Keratinocyte (primary cell): ENCODE results near the gene CCDC137. TPM values are rescaled to one million over a fixed set of nuclear protein-coding genes. Genes with fewer than 3 reads are reported as not detected.

Experiments used
- DNase-seq: peaks from one replicate; pipeline ENCODE4 v3.0.0-alpha.2; 2011; ENCODE audit warnings: low read depth, missing footprints, low spot score
- FAIRE-seq: peaks from 2 replicates; lab custom pipeline; 2011; peaks lifted over from hg19 to GRCh38; lab: Jason Lieb, UNC
- H2AFZ ChIP-seq: 2 replicates; pipeline ENCODE4 v1.6.0; 2012; ENCODE audit warnings: low read length, control low read depth, inconsistent platforms; ENCODE audit not compliant: control insufficient read depth
- H3K27ac ChIP-seq: 2 replicates; pipeline ENCODE4 v1.5.1; 2011; ENCODE audit warnings: low read length; ENCODE audit not compliant: control insufficient read depth, insufficient read depth
- H3K27me3 ChIP-seq: 3 replicates; pipeline ENCODE4 v1.6.0; 2011; ENCODE audit warnings: low read length; ENCODE audit not compliant: control insufficient read depth, insufficient read depth; ENCODE audit errors: extremely low read depth
- H3K36me3 ChIP-seq, 2 experiments: 2 replicates in 1 of 2; 3 replicates in 1 of 2; pipeline ENCODE4 v1.5.1; 2011; ENCODE audit warnings: low read length in 2 of 2, mild to moderate bottlenecking in 1 of 2; ENCODE audit not compliant: control insufficient read depth in 2 of 2, insufficient read depth in 2 of 2; ENCODE audit errors: extremely low read depth in 1 of 2
- H3K4me1 ChIP-seq: 3 replicates; pipeline ENCODE4 v1.5.1; 2011; ENCODE audit warnings: low read length; ENCODE audit not compliant: control insufficient read depth, insufficient read depth; ENCODE audit errors: extremely low read depth
- H3K4me2 ChIP-seq: 3 replicates; pipeline ENCODE4 v1.6.0; 2011; ENCODE audit warnings: low read depth, low read length; ENCODE audit not compliant: control insufficient read depth, insufficient read depth; ENCODE audit errors: extremely low read depth
- H3K4me3 ChIP-seq, 3 experiments: fragments of 200-600 bp in 1 of 3; sonication (generic) in 1 of 3; 2 replicates in 2 of 3; 3 replicates in 1 of 3; pipeline ENCODE4 v1.5.1; 2011 to 2016; ENCODE audit warnings: low read length in 3 of 3, mild to moderate bottlenecking in 3 of 3, control low read depth in 2 of 3, inconsistent platforms in 1 of 3, low read depth in 1 of 3, mixed read lengths in 1 of 3, mixed run types in 1 of 3, moderate library complexity in 1 of 3; ENCODE audit not compliant: control insufficient read depth in 2 of 3, insufficient read depth in 2 of 3; ENCODE audit errors: extremely low read depth in 1 of 3
- H3K79me2 ChIP-seq: 2 replicates; pipeline ENCODE4 v1.6.0; 2012; ENCODE audit warnings: low read length; ENCODE audit not compliant: control insufficient read depth, insufficient read depth
- H3K9ac ChIP-seq: 3 replicates; pipeline ENCODE4 v1.6.0; 2011; ENCODE audit warnings: low read length; ENCODE audit not compliant: control insufficient read depth, insufficient read depth; ENCODE audit errors: extremely low read depth
- H3K9me1 ChIP-seq: 3 replicates; pipeline ENCODE4 v1.6.0; 2011; ENCODE audit warnings: low read length; ENCODE audit not compliant: control insufficient read depth, insufficient read depth; ENCODE audit errors: extremely low read depth
- H3K9me3 ChIP-seq: 2 replicates; pipeline ENCODE4 v1.5.1; 2012; ENCODE audit warnings: low read depth, low read length; ENCODE audit not compliant: control insufficient read depth
- H4K20me1 ChIP-seq: 3 replicates; pipeline ENCODE4 v1.6.0; 2011; ENCODE audit warnings: low read length; ENCODE audit not compliant: control insufficient read depth, insufficient read depth; ENCODE audit errors: extremely low read depth
- EZH2 ChIP-seq: IDR thresholded peaks from one replicate; pipeline ENCODE4 v1.6.1; 2012; ENCODE audit warnings: inconsistent platforms, mild to moderate bottlenecking, low read length, moderate library complexity
- dilution Hi-C: fragments of 300-500 bp; cut with MboI; formaldehyde crosslinking; loops from one replicate; pipeline ENCODE4 v1.7.0; 2020; ENCODE audit warnings: low sequenced_read_pairs; ENCODE audit not compliant: extremely low pct_ligation_motif_present
- polyA plus RNA-seq, 5 experiments: library from polyadenylated mRNA; depleted of rRNA in 3 of 5; stranded (reverse) in 3 of 5; stranded (forward) in 1 of 5; unstranded in 1 of 5; fragments of >200 nt; gene quantifications; 1 replicate in 1 of 5; 2 replicates in 3 of 5; 3 replicates in 1 of 5; pipeline versions ENCODE4 v1.2.1 to v1.2.3, GENCODE V29; 2011 to 2012; ENCODE audit warnings: missing spikeins in 2 of 5, low read depth in 1 of 5, low replicate concordance in 1 of 5
- TF ChIP-seq, protein P1 (sequence below), 3 experiments: IDR thresholded peaks in 1 of 3; conservative IDR thresholded peaks in 1 of 3; optimal IDR thresholded peaks in 1 of 3; 2 replicates in 2 of 3; 3 replicates in 1 of 3; pipeline versions ENCODE3 to v1.5.1; 2011; ENCODE audit warnings: low read length in 3 of 3, mild to moderate bottlenecking in 3 of 3, moderate library complexity in 2 of 3, control low read depth in 1 of 3, inconsistent platforms in 1 of 3; ENCODE audit not compliant: insufficient read depth in 2 of 3; ENCODE audit errors: extremely low read depth in 1 of 3

Gene CCDC137
- polyA plus RNA-seq, 1 donor (not counting 4 experiments of a cell fraction or from before 2014, with no cell fraction given), result 15.4 TPM

DNA sequence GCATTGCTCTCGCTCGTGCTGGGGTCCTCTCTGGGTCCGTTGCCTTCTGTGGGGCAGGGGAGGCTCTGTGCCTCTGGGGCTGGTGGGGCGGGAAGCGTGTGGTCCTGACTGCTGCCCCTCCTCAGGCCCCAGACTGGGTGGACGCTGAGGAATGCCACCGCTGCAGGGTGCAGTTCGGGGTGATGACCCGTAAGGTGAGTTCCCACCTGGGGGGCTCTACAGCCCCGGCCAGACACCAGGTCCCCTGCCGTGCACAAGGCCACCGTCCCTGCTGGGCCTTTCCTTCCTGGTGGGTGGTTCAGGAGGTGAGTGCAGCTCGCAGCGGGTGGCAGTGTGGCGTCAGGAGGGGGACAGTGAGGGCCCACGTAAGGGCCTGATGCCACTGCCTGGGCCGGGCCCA lies 24.0 kb downstream of the CCDC137 start:
- peaks cover 73% of the 10 kb centered on the region for H3K79me2 ChIP-seq

DNA sequence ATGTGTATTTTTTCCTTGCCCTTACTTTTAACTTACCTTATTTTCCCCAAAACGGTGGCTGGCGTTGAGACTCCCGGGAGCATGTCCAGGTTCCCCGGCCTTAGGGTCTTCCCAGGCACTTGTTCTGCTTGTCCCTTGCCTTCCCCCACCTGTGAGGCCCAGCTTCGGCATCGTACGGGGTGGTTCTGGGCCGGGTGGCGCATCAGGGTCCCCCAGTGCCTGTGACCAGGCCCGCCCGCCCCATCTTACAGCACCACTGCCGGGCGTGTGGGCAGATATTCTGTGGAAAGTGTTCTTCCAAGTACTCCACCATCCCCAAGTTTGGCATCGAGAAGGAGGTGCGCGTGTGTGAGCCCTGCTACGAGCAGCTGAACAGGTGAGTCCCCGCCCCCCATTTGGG lies 24.7 kb downstream of the CCDC137 start:
- H4K20me1 ChIP-seq, result peaks cover 14% of the 10 kb centered on the region
- DNase-seq (no peak), FAIRE-seq (no peak)
- no peak overlapping the region for H3K4me2 ChIP-seq
- dilution Hi-C loops, result no loop called here
- no peak overlapping the region for H3K9ac ChIP-seq
- H3K4me1 ChIP-seq, result peaks cover 9% of the 10 kb centered on the region
- no peaks in the 10 kb centered on the region for H3K9me3 ChIP-seq
- no peak overlapping the region for H3K4me3 ChIP-seq
- H3K27ac ChIP-seq, result no peak overlapping the region
- H3K36me3 ChIP-seq, result peaks cover 63 to 78% of the 10 kb centered on the region in 2 experiments
- no peak for TF ChIP-seq EZH2
- TF ChIP-seq, protein P1, sequence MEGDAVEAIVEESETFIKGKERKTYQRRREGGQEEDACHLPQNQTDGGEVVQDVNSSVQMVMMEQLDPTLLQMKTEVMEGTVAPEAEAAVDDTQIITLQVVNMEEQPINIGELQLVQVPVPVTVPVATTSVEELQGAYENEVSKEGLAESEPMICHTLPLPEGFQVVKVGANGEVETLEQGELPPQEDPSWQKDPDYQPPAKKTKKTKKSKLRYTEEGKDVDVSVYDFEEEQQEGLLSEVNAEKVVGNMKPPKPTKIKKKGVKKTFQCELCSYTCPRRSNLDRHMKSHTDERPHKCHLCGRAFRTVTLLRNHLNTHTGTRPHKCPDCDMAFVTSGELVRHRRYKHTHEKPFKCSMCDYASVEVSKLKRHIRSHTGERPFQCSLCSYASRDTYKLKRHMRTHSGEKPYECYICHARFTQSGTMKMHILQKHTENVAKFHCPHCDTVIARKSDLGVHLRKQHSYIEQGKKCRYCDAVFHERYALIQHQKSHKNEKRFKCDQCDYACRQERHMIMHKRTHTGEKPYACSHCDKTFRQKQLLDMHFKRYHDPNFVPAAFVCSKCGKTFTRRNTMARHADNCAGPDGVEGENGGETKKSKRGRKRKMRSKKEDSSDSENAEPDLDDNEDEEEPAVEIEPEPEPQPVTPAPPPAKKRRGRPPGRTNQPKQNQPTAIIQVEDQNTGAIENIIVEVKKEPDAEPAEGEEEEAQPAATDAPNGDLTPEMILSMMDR (optimal IDR thresholded peaks at IDR 0.05 in 1 of 3, IDR thresholded peaks at IDR 0.05 in 1 of 3, conservative IDR thresholded peaks at IDR 0.05 in 1 of 3; ENCODE audit: extremely low read depth in 1 of 3, insufficient read depth in 2 of 3, low read length in 3 of 3), result no peak
- H3K27me3 ChIP-seq, result no peaks in the 10 kb centered on the region
- H3K9me1 ChIP-seq, result no peaks in the 10 kb centered on the region
- peaks cover 72% of the 10 kb centered on the region for H3K79me2 ChIP-seq
- no peak overlapping the region for H2AFZ ChIP-seq

More for the DNA sequence above, 24.0 kb downstream of the CCDC137 start:
- TF ChIP-seq, protein P1 (optimal IDR thresholded peaks at IDR 0.05 in 1 of 3, IDR thresholded peaks at IDR 0.05 in 1 of 3, conservative IDR thresholded peaks at IDR 0.05 in 1 of 3; ENCODE audit: extremely low read depth in 1 of 3, insufficient read depth in 2 of 3, low read length in 3 of 3), result no peak
- no peak overlapping the region for H3K9ac ChIP-seq
- dilution Hi-C loops, result no loop called here
- H3K4me3 ChIP-seq, result no peak overlapping the region
- H3K27me3 ChIP-seq, result no peaks in the 10 kb centered on the region
- peaks cover 21% of the 10 kb centered on the region for H4K20me1 ChIP-seq
- H3K9me1 ChIP-seq, result no peaks in the 10 kb centered on the region
- peaks cover 65 to 79% of the 10 kb centered on the region in 2 experiments for H3K36me3 ChIP-seq
- H3K27ac ChIP-seq, result no peak overlapping the region
- no peak overlapping the region for H3K4me2 ChIP-seq
- peaks cover 12% of the 10 kb centered on the region for H3K4me1 ChIP-seq
- no peak for DNase-seq
- no peak overlapping the region for H2AFZ ChIP-seq
- H3K9me3 ChIP-seq, result no peaks in the 10 kb centered on the region
- no peak for FAIRE-seq
